HEK293 (cell line): ENCODE results near the gene PTPRN2.

Experiments used
- CTCF ChIA-PET: fragments of 350-600 bp; formaldehyde crosslinking; extraction: SDS; loops from one replicate; lab custom pipeline; 2021; ENCODE audit warnings: antibody characterized with exemption; lab: Yijun Ruan, JAX
- POLR2A ChIA-PET: fragments of 300-600 bp; formaldehyde crosslinking; extraction: SDS; loops from one replicate; lab custom pipeline; 2020; ENCODE audit warnings: antibody characterized with exemption, inconsistent platforms; lab: Yijun Ruan, JAX
- H3K27ac ChIP-seq: fragments of 200-500 bp; sonication (Bioruptor generic); 2 replicates; pipeline ENCODE4 v1.5.1; 2014; ENCODE audit warnings: low read depth, low read length, control low read depth, inconsistent platforms; ENCODE audit errors: extremely low read depth
- H3K36me3 ChIP-seq, 2 experiments: fragments of 200-500 bp in 1 of 2; sonication (Bioruptor generic) in 1 of 2; 1 replicate in 1 of 2; 2 replicates in 1 of 2; pipeline ENCODE4 v1.5.1; 2014 to 2017; ENCODE audit warnings: inconsistent platforms in 2 of 2, low read length in 2 of 2; ENCODE audit not compliant: control insufficient read depth in 2 of 2, insufficient read depth in 1 of 2
- H3K4me1 ChIP-seq: fragments of 200-500 bp; sonication (Bioruptor generic); 2 replicates; pipeline ENCODE4 v1.5.1; 2014; ENCODE audit warnings: mild to moderate bottlenecking, low read length, inconsistent platforms; ENCODE audit not compliant: control insufficient read depth, insufficient read depth
- H3K4me3 ChIP-seq: 2 replicates; pipeline ENCODE4 v1.5.1; 2011; ENCODE audit warnings: low read depth, mild to moderate bottlenecking, control low read depth, low read length, moderate library complexity
- H3K9me3 ChIP-seq: fragments of 200-500 bp; sonication (Bioruptor generic); 2 replicates; pipeline ENCODE4 v1.5.1; 2014; ENCODE audit warnings: low read depth, low read length, inconsistent platforms; ENCODE audit not compliant: control insufficient read depth, insufficient read depth
- BCL11A ChIP-seq: fragments of 450-650 bp; formaldehyde crosslinking; IDR thresholded peaks from 2 replicates; pipeline ENCODE4 v1.5.1; 2016; ENCODE audit warnings: low read depth, missing biosample characterization, missing genetic modification characterization
- ELK4 ChIP-seq: IDR thresholded peaks from 2 replicates; pipeline ENCODE4 v1.6.1; 2011; ENCODE audit warnings: mild to moderate bottlenecking, low read depth, low read length, borderline replicate concordance
- IKZF3 ChIP-seq: fragments of 450-650 bp; IDR thresholded peaks from 2 replicates; pipeline ENCODE4 v1.5.0; 2018; ENCODE audit warnings: missing biosample characterization, mild to moderate bottlenecking, missing genetic modification characterization, moderate library complexity
- KLF1 ChIP-seq: fragments of 450-650 bp; formaldehyde crosslinking; IDR thresholded peaks from 2 replicates; pipeline ENCODE4 v1.5.1; 2016; ENCODE audit warnings: missing biosample characterization, missing genetic modification characterization
- OSR2 ChIP-seq: fragments of 450-650 bp; formaldehyde crosslinking; IDR thresholded peaks from 2 replicates; pipeline ENCODE4 v1.5.1; 2016; ENCODE audit warnings: missing biosample characterization, missing genetic modification characterization
- PBX3 ChIP-seq: sonication (generic); formaldehyde crosslinking; IDR thresholded peaks from 2 replicates; pipeline ENCODE4 v1.8.1; 2022; ENCODE audit warnings: mild to moderate bottlenecking, moderate library complexity, missing genetic modification reagents
- SALL2 ChIP-seq: fragments of 450-650 bp; formaldehyde crosslinking; IDR thresholded peaks from 2 replicates; pipeline ENCODE4 v1.5.0; 2017; ENCODE audit warnings: missing biosample characterization, mild to moderate bottlenecking, missing genetic modification characterization, borderline replicate concordance
- YY2 ChIP-seq: fragments of 450-650 bp; formaldehyde crosslinking; IDR thresholded peaks from 2 replicates; pipeline ENCODE4 v1.5.1; 2016; ENCODE audit warnings: missing biosample characterization, missing genetic modification characterization
- ZBTB1 ChIP-seq: fragments of 450-650 bp; formaldehyde crosslinking; IDR thresholded peaks from 2 replicates; pipeline ENCODE4 v1.5.1; 2016; ENCODE audit warnings: missing biosample characterization, missing genetic modification characterization
- ZBTB10 ChIP-seq: fragments of 450-650 bp; formaldehyde crosslinking; IDR thresholded peaks from 2 replicates; pipeline ENCODE4 v1.5.1; 2016; ENCODE audit warnings: missing biosample characterization, missing genetic modification characterization
- ZBTB48 ChIP-seq: fragments of 450-650 bp; formaldehyde crosslinking; IDR thresholded peaks from 2 replicates; pipeline ENCODE4 v1.5.1; 2016; ENCODE audit warnings: missing biosample characterization, missing genetic modification characterization
- ZBTB49 ChIP-seq: fragments of 450-650 bp; formaldehyde crosslinking; IDR thresholded peaks from 2 replicates; pipeline ENCODE4 v1.5.1; 2016; ENCODE audit warnings: missing biosample characterization, missing genetic modification characterization, low read depth
- ZNF335 ChIP-seq: fragments of 450-650 bp; formaldehyde crosslinking; conservative IDR thresholded peaks from 2 replicates; pipeline ENCODE4 v1.5.1; 2016; ENCODE audit warnings: missing biosample characterization, missing genetic modification characterization
- ZNF404 ChIP-seq: fragments of 450-650 bp; formaldehyde crosslinking; IDR thresholded peaks from 2 replicates; pipeline ENCODE4 v1.5.1; 2017; ENCODE audit warnings: missing biosample characterization, missing genetic modification characterization
- ZNF529 ChIP-seq: fragments of 450-650 bp; formaldehyde crosslinking; IDR thresholded peaks from 2 replicates; pipeline ENCODE4 v1.5.1; 2017; ENCODE audit warnings: missing genetic modification characterization, missing biosample characterization; ENCODE audit not compliant: insufficient replicate concordance
- ZNF544 ChIP-seq: fragments of 450-650 bp; formaldehyde crosslinking; IDR thresholded peaks from 2 replicates; pipeline ENCODE4 v1.5.0; 2017; ENCODE audit warnings: missing biosample characterization, missing genetic modification characterization
- ZNF664 ChIP-seq: fragments of 450-650 bp; formaldehyde crosslinking; IDR thresholded peaks from 2 replicates; pipeline ENCODE4 v1.5.1; 2016; ENCODE audit warnings: missing biosample characterization, missing genetic modification characterization
- ZNF707 ChIP-seq: fragments of 450-650 bp; formaldehyde crosslinking; IDR thresholded peaks from 2 replicates; pipeline ENCODE4 v1.5.1; 2016; ENCODE audit warnings: missing biosample characterization, missing genetic modification characterization
- ZNF76 ChIP-seq: fragments of 450-650 bp; formaldehyde crosslinking; IDR thresholded peaks from 2 replicates; pipeline ENCODE4; 2016; ENCODE audit warnings: low read depth, missing biosample characterization, missing genetic modification characterization, borderline replicate concordance
- ZNF792 ChIP-seq: fragments of 450-650 bp; formaldehyde crosslinking; IDR thresholded peaks from 2 replicates; pipeline ENCODE4 v1.5.1; 2016; ENCODE audit warnings: missing biosample characterization, missing genetic modification characterization
- ZNF843 ChIP-seq: fragments of 450-650 bp; formaldehyde crosslinking; IDR thresholded peaks from 2 replicates; pipeline ENCODE4 v1.5.1; 2016; ENCODE audit warnings: missing biosample characterization, missing genetic modification characterization
- ZSCAN16 ChIP-seq: fragments of 450-650 bp; formaldehyde crosslinking; IDR thresholded peaks from 2 replicates; pipeline ENCODE4 v1.5.1; 2016; ENCODE audit warnings: missing biosample characterization, missing genetic modification characterization

The PTPRN2 gene

GRCh38 chr7:158268816-158269535 is 318.6 kb downstream of the PTPRN2 start:
- POLR2A ChIA-PET, result no interaction called here
- H3K27ac ChIP-seq, result no peak overlapping the region
- H3K4me1 ChIP-seq, result no peaks in the 10 kb centered on the region
- H3K36me3 ChIP-seq, result no peaks in the 10 kb centered on the region
- no peak for TF ChIP-seq ZBTB10 (tag by site-specific recombination)
- no peak for TF ChIP-seq ZNF335 (tag by site-specific recombination)
- no peak for TF ChIP-seq IKZF3 (tag by site-specific recombination)
- TF ChIP-seq ELK4, result no peak
- no peak for TF ChIP-seq KLF1
- TF ChIP-seq ZNF544, result no peak
- TF ChIP-seq ZNF707 (tag by site-specific recombination), result no peak
- no peak for TF ChIP-seq ZNF76 (tag by site-specific recombination)
- no peak for TF ChIP-seq ZNF843
- TF ChIP-seq, all 188 proteins: peak for 0
- no peak overlapping the region for H3K4me3 ChIP-seq
- CTCF ChIA-PET, result no interaction called here
- no peaks in the 10 kb centered on the region for H3K9me3 ChIP-seq

- H3K4me3 ChIP-seq, result no peak overlapping the region
- no peaks in the 10 kb centered on the region for H3K36me3 ChIP-seq
- CTCF ChIA-PET, result interaction anchor here (0.6 kb wide), 1 partner anchor 763 kb away, joined by 3 read pairs; no protein-coding TSS in a partner anchor
- TF ChIP-seq ZNF529 (tag by site-specific recombination), result no peak
- no peak for TF ChIP-seq ZBTB49 (tag by site-specific recombination)
- TF ChIP-seq ZBTB1 (tag by site-specific recombination), result no peak
- no peak for TF ChIP-seq OSR2 (tag by site-specific recombination)
- TF ChIP-seq ZBTB48 (tag by site-specific recombination), result no peak
- no peak for TF ChIP-seq ZNF664
- TF ChIP-seq YY2 (tag by site-specific recombination), result no peak
- TF ChIP-seq ZSCAN16 (tag by site-specific recombination), result no peak
- no peak for TF ChIP-seq PBX3 (CRISPR knock-in tag)
- no peak for TF ChIP-seq ZNF404 (tag by site-specific recombination)
- no peak for TF ChIP-seq ZNF792 (tag by site-specific recombination)
- TF ChIP-seq SALL2 (tag by site-specific recombination), result no peak
- TF ChIP-seq BCL11A (tag by site-specific recombination), result no peak
- POLR2A ChIA-PET, result no interaction called here
- H3K27ac ChIP-seq, result no peak overlapping the region
- H3K9me3 ChIP-seq, result no peaks in the 10 kb centered on the region
- no peaks in the 10 kb centered on the region for H3K4me1 ChIP-seq
Observed at GRCh38 chr7:158267742-158268435, 319.7 kb downstream of the PTPRN2 start.
